ENCODE measurements around the gene INAFM2.
A peak's percentile ranks its signal among the peaks of the same experiment; 100 is the strongest.

Gene INAFM2

GRCh38 chr15:40280260-40281056, 43.0 kb upstream of the INAFM2 start:
- Histone ChIP-seq H3K36me3 (ENCODE audit: insufficient read depth) (no peaks in the 10 kb centered on the region), H3K4me2 (no peak overlapping the region), H3K79me2 (ENCODE audit: insufficient read depth, low read depth) (no peaks in the 10 kb centered on the region), H3K4me1 (ENCODE audit: low read depth, poor library complexity, severe bottlenecking) (peaks cover 6% of the 10 kb centered on the region), H3K27me3 (ENCODE audit: insufficient read depth, low read depth) (peaks cover 19% of the 10 kb centered on the region; the same call in 1 of the 2 replicates), H3K9ac (no peak overlapping the region), H4K20me1 (ENCODE audit: insufficient read depth) (no peaks in the 10 kb centered on the region), H2AFZ (ENCODE audit: low read depth) (no peak overlapping the region), H3K4me3 (IDR thresholded peaks at IDR 0.05; ENCODE audit: insufficient read depth, low read depth, low read length) (no peak overlapping the region), H3K27ac (no peak overlapping the region)
- no peak for TF ChIP-seq CTCF (conservative IDR thresholded peaks at IDR 0.05; ENCODE audit: low read depth, low read length)

- no peak overlapping the region for H2AFZ ChIP-seq (ENCODE audit: low read depth)
- peaks cover 19% of the 10 kb centered on the region; the same call in 1 of the 2 replicates for H3K27me3 ChIP-seq (ENCODE audit: insufficient read depth, low read depth)
- no peaks in the 10 kb centered on the region for H3K79me2 ChIP-seq (ENCODE audit: insufficient read depth, low read depth)
- H3K4me1 ChIP-seq (ENCODE audit: low read depth, poor library complexity, severe bottlenecking) = peaks cover 6% of the 10 kb centered on the region
- H3K9ac ChIP-seq = no peak overlapping the region
- H3K27ac ChIP-seq = no peak overlapping the region
- no peak overlapping the region for H3K4me3 ChIP-seq (IDR thresholded peaks at IDR 0.05; ENCODE audit: insufficient read depth, low read depth, low read length)
- TF ChIP-seq CTCF (conservative IDR thresholded peaks at IDR 0.05; ENCODE audit: low read depth, low read length) = no peak
- H3K4me2 ChIP-seq = no peak overlapping the region
- no peaks in the 10 kb centered on the region for H4K20me1 ChIP-seq (ENCODE audit: insufficient read depth)
- no peaks in the 10 kb centered on the region for H3K36me3 ChIP-seq (ENCODE audit: insufficient read depth)
Observed at GRCh38 chr15:40281057-40281800, 42.3 kb upstream of the INAFM2 start.

GRCh38 chr15:40281801-40282146, 41.7 kb upstream of the INAFM2 start:
- peaks cover 19% of the 10 kb centered on the region; the same call in 1 of the 2 replicates for H3K27me3 ChIP-seq (ENCODE audit: insufficient read depth, low read depth)
- peaks cover 6% of the 10 kb centered on the region for H3K4me1 ChIP-seq (ENCODE audit: low read depth, poor library complexity, severe bottlenecking)
- no peak overlapping the region for H3K9ac ChIP-seq
- no peak overlapping the region for H2AFZ ChIP-seq (ENCODE audit: low read depth)
- H4K20me1 ChIP-seq (ENCODE audit: insufficient read depth) = no peaks in the 10 kb centered on the region
- H3K36me3 ChIP-seq (ENCODE audit: insufficient read depth) = no peaks in the 10 kb centered on the region
- H3K4me3 ChIP-seq (IDR thresholded peaks at IDR 0.05; ENCODE audit: insufficient read depth, low read depth, low read length) = no peak overlapping the region
- TF ChIP-seq CTCF (conservative IDR thresholded peaks at IDR 0.05; ENCODE audit: low read depth, low read length) = no peak
- H3K79me2 ChIP-seq (ENCODE audit: insufficient read depth, low read depth) = no peaks in the 10 kb centered on the region
- no peak overlapping the region for H3K27ac ChIP-seq
- no peak overlapping the region for H3K4me2 ChIP-seq

- no peaks in the 10 kb centered on the region for H4K20me1 ChIP-seq (ENCODE audit: insufficient read depth)
- peaks cover 6% of the 10 kb centered on the region for H3K4me1 ChIP-seq (ENCODE audit: low read depth, poor library complexity, severe bottlenecking)
- no peak overlapping the region for H3K4me3 ChIP-seq (IDR thresholded peaks at IDR 0.05; ENCODE audit: insufficient read depth, low read depth, low read length)
- TF ChIP-seq CTCF (conservative IDR thresholded peaks at IDR 0.05; ENCODE audit: low read depth, low read length) = no peak
- H3K27ac ChIP-seq = no peak overlapping the region
- no peaks in the 10 kb centered on the region for H3K79me2 ChIP-seq (ENCODE audit: insufficient read depth, low read depth)
- H3K36me3 ChIP-seq (ENCODE audit: insufficient read depth) = no peaks in the 10 kb centered on the region
- no peak overlapping the region for H3K9ac ChIP-seq
- H3K4me2 ChIP-seq = no peak overlapping the region
- H2AFZ ChIP-seq (ENCODE audit: low read depth) = peak overlapping the region; percentile 58
- H3K27me3 ChIP-seq (ENCODE audit: insufficient read depth, low read depth) = peaks cover 19% of the 10 kb centered on the region; the same call in 1 of the 2 replicates
Observed at GRCh38 chr15:40282147-40282868, 41.2 kb upstream of the INAFM2 start.
